HG03045 (cell line): ENCODE data around the gene HMMR.
"Not testable (repeated sequence)": the region's sequence is repeated elsewhere in the genome, so short reads cannot be mapped to it uniquely, and the experiment has no call there.

Source experiments
- ATAC-seq: cut with Tn5 transposase; IDR thresholded peaks from one replicate; pipeline ENCODE4 v1.9.1; 2021; ENCODE audit warnings: mild to moderate bottlenecking, moderate library complexity; ENCODE audit not compliant: unreplicated experiment

HMMR gene, protein sequence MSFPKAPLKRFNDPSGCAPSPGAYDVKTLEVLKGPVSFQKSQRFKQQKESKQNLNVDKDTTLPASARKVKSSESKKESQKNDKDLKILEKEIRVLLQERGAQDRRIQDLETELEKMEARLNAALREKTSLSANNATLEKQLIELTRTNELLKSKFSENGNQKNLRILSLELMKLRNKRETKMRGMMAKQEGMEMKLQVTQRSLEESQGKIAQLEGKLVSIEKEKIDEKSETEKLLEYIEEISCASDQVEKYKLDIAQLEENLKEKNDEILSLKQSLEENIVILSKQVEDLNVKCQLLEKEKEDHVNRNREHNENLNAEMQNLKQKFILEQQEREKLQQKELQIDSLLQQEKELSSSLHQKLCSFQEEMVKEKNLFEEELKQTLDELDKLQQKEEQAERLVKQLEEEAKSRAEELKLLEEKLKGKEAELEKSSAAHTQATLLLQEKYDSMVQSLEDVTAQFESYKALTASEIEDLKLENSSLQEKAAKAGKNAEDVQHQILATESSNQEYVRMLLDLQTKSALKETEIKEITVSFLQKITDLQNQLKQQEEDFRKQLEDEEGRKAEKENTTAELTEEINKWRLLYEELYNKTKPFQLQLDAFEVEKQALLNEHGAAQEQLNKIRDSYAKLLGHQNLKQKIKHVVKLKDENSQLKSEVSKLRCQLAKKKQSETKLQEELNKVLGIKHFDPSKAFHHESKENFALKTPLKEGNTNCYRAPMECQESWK

DNA sequence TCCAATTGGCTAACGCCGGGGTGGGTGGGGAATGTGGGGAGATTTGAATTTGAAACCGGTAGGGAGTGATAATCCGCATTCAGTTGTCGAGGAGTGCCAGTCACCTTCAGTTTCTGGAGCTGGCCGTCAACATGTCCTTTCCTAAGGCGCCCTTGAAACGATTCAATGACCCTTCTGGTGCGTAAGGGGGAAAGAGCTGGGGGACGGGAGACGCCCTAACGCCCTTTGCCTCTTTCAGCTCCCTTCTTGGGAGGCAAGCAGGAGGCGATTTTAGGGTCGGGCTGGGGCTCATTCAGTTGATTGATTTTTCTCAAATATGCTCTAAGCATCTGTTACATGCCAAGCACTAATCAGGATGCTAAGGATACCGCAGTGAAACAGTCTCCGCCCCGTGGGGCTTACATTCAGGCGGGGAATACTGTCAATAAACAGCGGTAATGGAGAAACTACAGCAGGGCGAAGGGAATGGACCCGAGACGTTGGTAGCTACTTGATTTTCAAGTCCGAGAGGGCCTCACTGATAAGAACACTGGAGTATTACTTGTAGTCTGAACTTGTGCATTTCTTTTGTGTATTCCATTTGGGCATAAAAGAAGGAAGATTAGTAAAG is at the start of gene HMMR:
HMMR (plus strand) TSS at position 71 of the 610 bp plus-strand sequence; CDS start at position 132, 61 bp downstream.
- ATAC-seq, result no peak

DNA sequence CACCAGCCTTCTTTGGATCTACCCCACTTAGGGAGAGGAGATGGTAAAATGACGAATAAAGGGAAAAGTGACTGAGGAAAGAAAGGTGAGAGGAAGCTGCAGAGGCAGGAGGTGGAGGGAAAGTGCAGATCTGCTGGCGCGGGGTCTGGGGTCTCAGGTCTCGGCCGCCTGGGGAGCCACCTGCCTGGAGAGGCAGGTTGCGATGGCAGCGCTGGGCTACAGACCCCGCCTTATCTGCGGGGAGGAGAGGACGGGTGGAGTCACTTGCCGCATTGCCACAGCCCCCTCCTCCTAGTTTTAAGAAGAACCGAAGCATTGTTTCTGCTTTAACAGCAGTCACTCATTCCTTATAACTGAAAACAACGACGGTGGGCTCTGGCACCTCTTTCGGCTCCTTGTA is 44.8 kb upstream of the HMMR start:
- not testable (repeated sequence) for ATAC-seq

DNA sequence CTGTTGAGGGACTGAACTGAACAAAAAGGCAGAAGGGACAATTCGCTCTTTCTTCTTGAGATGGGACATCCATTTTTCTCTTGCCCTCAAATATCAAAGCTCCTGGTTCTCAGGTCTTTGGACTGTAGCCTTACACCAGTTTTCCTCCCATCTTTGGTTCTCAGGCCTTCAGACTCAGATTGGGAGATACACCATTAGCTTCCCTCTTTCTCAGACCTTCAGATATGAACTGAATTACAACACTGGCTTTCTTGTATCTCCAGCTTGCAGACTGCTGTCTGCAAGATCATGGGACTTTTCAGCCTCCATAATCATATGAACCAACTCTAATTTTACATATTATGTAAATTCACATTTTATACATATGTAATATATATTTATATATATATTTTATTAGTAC is 35.6 kb upstream of the HMMR start:
- no peak for ATAC-seq

DNA sequence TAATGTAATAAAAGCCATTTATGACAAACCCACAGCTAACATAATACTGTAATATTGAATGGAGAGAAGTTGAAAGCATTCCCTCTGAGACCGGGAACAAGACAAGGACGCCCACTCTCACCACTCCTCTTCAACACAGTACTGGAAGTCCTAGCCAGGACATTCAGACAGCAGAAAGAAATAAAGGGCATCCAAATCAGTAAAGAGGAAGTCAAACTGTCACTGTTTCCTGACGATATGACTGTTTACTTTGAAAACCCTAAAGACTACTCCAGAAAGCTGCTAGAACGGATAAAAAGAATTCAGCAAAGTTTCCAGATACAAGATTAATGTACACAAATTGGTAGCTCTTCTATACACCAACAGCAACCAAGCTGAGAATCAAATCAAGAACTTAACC is 34.3 kb upstream of the HMMR start:
- not testable (repeated sequence) for ATAC-seq

DNA sequence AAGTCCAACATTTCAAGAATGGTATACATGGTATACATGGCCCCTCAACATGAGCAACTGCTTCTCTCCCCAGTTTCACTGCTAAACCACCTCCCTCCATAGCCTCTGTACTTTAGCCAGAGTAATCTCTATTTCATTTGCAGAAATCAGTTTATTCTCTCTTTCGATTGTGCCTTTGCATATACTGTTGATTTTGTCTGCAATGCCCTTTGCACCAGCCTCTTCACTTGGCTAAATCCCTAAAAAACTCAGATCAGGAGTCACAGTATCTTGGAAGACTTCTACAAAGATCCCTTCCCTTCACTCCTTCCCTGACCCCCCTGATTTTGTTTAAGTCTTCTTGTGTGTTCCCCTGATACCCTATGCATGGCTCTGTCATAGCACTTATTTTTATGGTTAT is 27.9 kb upstream of the HMMR start:
- no peak for ATAC-seq

DNA sequence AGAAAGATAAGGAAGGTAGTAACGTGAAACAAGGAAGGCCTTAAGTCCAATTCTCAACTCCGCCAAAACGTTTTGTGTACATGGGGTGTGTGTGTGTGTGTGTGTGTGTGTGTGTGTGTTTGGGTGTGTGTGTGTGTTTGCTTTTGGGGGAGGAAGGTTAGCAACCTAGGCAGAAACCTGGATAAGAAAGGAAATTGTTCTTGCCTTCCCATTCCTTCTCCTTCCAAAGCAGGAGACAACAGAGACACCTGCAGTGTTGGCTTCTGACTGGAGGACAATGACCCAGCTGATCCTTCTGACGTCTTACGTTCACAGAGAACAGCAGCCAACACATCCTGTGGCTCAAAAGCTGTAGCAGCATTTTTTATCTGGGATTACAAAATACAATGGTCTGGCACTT is 27.2 kb upstream of the HMMR start:
- no peak for ATAC-seq

DNA sequence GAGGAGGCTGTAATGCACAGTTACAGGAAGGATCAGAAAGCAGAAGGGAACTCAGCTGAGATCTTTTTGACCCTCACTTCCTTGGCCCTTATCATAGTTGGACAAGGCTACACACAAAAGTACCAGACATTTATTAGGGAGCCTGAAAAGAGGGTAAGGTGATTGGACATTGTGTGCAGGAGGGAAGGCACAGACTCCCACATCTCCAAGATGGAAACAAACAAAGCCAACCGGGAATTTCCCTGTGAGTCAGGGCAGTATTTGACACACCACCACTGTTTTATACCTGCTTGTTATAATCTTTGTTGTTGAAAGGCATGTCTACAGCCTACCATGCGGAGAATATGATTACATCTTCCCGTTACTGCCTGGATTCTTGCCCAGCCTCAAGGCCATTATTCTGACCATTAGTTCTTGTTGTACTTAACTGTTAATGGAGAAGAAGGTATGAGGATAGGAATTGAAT is 26.0 kb upstream of the HMMR start:
- ATAC-seq, result no peak

DNA sequence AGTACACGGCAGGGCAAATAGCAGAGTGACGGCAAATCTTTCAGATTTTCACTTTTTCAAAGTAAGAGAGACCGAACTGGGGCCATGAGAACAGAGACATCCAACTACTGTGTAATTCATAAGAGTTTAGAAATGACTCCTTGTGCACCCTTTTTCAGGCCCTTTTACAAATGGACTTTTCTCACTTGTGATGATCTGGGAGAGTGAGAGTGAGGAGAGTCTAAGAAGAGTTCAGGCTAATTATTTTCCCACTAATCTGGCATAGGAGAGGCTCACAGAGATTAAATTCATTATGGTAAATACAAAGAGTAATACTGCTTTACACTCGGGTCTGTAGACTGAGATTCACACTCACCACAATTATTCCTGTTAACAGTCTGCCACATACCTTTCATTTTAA is 23.9 kb upstream of the HMMR start:
- ATAC-seq, result no peak

DNA sequence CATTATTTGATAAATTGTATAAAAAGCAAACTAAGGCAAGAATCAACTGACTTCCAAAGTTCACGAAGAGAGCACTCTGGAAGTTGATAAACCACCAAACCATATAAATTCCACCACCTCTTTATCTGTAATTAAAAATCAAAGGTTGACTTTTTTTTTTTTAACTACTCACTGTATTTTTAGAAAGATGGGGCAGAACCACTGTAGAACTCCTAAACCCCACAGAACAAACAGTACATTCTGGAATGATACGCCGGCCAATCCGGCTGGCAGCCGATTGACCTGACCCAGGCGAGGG is 23.5 kb upstream of the HMMR start:
- ATAC-seq, result no peak

DNA sequence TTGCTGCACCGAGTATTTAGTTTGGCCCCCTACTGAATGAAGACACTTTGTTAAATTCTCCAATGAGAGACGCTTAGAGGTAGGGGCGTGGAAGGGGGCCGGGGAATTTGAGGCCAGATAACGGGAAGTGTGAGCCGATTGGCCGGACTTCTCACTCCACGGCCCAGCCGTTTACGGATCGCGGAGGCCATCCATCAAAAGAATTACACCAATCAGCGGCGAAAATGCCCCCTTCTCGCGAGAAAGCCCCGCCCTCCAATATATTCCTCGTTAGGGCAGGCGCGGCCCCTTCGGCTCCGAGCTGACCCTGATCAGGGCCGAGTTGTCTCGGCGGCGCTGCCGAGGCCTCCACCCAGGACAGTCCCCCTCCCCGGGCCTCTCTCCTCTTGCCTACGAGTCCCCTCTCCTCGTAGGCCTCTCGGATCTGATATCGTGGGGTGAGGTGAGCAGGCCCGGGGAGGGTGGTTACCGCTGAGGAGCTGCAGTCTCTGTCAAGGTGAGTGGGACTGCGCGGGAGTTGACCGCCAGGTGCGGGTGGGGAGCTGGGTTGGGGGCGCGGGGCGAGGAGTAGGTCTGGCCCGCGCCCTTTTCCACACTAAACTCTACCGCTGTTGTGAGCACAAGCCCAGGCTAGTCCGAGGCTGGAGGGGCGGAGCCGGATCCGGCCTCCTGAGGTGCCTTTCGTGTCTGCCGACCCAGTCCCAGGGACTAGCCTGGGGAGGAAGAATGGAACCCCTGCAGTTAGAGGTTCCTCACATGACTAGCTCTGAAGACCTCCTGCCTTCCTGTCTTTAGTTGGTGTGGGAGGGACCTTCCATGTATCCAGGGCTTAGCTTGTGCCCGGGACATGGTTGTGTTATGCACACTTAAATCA is 22.9 kb upstream of the HMMR start, which contains the start of gene CCNG1:
CCNG1 (plus strand) TSS at position 287 of the 874 bp plus-strand sequence. CDS start 1,662 bp downstream, outside the sequence.
- peak; percentile 98 for ATAC-seq

DNA sequence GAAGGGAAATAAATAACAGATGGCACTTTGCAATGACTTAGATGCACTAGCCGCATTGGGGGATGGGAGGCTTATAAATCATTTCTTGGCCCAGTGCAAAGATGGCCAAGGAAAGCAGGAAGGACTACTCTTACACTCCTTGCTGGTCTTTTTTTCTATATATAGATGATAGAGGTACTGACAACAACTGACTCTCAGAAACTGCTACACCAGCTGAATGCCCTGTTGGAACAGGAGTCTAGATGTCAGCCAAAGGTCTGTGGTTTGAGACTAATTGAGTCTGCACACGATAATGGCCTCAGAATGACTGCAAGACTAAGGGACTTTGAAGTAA is 21.4 kb upstream of the HMMR start:
- no peak for ATAC-seq

DNA sequence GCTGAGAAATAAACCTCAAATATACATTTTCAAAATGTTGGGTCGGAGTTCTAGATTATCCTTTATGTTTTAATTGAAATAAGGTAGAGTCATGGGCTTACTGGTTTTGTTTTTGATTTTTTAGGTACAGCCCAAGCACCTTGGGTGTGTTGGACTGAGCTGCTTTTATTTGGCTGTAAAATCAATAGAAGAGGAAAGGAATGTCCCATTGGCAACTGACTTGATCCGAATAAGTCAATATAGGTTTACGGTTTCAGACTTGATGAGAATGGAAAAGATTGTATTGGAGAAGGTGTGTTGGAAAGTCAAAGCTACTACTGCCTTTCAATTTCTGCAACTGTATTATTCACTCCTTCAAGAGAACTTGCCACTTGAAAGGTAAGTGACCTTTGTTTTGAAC is 19.5 kb upstream of the HMMR start:
- no peak for ATAC-seq

DNA sequence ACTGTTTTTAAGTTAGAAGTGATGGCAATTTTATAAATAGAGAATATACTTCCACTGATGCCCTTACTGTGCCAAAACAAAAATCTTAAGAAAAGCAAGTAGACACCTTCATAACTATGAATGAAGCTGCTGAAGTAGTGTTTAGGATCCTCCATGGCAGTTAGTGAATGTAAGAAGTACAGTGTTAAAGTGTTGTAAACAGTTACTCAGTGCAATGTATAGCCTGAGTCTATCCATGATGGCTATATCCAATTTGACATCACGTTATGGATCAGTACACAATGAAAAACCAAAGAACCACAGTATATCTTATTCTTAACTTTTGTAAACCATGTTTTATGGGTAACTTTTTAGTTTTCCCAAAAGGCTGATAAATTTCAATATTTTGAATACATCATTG is 15.9 kb upstream of the HMMR start:
- ATAC-seq, result no peak

DNA sequence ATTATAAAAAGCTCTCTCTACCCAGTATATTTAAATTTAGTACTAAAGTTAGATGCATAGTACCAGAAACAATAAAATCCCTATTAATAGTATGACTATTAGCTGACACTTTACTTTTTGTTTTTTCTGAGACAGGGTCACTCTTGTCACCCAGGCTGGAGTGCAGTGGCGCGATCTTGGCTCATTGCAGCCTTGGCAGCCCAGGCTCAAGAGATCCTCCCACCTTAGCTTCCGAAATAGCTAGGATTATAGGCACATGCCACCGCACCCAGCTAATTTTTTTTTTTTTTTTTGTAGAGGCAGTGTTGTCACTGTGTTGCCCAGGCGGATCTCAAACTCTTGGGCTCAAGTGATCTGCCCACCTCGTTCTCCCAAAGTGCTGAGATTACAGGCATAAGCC is 15.1 kb upstream of the HMMR start:
- ATAC-seq, result no peak

DNA sequence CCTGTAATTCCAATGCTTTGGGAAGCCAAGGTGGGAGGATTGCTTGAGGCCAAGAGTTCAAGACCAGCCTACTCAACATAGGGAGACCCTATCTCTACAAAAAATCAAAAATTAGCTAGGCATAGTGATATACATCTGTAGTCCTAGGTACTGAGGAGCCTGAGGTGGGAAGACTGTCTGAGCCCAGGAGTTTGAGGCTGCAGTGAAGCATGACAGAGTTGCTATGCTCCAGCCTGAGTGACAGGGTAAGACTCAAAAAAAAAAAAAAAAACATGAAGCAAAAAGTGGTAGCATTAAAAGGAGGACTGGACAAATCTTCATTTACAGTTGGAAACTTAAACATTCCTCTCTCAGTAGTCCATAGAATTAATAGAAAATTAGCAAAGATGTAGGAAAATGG is 13.2 kb upstream of the HMMR start:
- ATAC-seq, result no peak

DNA sequence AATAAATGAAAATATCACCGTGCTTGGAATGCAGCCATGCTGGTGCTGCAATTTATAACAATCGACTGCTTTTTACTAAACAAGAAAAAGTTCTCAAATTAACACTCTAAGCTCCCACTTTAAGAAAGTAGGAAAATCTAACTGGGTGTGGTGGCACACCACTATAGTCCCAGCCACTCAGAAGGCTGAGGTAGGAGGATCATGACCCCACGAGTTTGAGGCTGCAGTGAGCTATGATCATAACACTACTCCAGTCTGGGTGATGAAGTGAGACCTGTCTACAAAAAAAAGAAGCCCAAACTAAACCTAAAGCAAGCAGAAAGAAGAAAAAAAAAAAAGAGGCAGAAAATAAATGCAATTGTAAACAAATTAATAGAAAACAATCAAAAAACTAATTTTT is 12.6 kb upstream of the HMMR start:
- no peak for ATAC-seq

DNA sequence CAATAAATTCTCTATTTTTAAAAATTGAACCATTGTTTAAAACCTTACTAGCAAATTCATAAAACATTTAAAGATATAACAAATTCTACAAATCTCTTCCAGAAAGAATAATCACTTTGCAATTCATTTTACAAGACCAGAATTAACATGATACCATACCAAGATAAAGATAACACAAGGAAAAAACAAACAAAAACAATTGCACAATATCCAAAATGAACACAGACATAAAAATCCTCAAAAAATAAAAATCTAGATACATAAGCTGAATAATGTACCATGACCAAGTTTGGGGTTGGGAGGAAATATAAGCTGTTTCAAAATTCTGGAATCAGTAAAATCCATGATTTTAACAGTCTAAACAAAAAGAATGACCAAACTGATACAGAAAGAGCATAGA is 11.9 kb upstream of the HMMR start:
- no peak for ATAC-seq

DNA sequence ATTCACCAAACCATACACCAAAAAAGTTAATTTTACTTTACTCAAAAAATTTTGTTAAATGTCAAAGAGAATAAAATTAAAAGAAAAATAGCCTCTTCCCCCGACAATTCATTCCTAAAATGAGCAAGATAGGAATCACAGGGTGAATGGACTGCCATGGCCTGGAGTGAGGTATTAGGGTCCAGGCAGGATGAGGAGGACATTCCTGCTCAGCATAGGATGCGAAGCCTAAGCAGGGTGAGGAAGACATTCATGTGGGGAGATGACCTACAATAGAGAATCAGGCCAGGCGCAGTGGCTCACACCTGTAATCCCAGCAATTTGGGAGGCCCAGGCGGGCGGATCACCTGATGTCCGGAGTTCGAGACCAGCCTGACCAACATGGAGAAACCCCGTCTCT is 8.9 kb upstream of the HMMR start:
- ATAC-seq, result no peak

DNA sequence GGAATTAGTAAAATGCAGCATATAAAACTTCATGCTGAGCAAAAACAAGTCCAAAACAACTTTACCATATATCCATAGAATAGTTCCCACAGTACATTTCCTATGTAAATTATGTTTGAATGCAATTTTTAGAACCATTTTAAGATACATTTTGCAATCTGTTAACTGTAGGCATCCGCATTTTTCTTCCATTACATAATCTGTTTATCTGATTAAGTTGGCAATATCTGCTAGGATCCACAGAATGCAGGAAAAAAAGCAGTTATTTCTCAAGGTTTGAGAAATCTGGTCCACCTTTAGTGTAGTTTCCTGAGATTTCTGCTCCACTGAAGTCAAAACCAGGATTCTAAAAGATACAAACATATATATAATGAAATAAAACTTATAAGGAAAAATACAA is 6.7 kb upstream of the HMMR start:
- no peak for ATAC-seq

DNA sequence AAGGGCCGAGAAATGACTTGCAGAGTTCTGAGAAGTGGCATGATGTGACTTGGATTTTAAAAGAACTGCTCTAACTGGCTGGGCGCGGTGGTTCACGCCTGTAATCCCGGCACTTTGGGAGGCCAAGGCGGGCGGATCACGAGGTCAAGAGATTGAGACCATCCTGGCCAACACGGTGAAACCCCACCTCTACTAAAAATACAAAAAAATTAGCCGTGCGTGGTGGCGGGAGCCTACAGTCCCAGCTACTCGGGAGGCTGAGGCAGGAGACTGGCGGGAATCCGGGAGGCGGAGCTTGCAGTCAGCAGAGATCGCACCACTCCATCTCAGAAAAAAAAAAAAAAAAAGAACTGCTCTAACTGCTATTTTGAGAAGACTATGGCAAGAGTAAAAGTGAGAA is 5.0 kb upstream of the HMMR start:
- ATAC-seq, result not testable (repeated sequence)

DNA sequence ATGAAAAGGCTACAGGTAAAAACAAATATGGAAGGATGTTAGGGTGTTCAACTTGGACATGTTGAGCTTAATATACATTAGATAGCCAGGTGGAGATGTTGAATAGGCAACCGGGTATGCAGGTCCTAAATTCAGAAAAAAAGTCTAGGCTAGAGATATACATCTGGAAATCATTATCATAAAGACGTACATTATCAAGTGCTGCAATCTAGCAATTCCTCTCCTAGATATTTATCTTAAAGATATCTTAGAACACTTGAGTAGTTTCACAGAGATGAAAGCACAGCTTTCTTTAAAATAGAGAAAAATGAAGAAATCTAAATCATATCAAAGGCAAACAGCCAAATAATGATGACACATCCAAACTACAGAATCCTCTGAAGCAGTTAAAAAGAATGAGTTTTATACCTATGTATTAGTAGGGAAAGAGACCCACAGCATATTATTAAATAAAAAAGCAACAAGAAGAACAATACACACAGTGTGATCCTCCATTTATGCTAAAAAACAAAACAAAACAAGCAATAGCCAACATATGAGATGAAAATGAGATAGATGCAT is 4.3 kb upstream of the HMMR start:
- no peak for ATAC-seq
